Measurements from ENCODE around the gene TPI1.

TPI1 gene

DNA sequence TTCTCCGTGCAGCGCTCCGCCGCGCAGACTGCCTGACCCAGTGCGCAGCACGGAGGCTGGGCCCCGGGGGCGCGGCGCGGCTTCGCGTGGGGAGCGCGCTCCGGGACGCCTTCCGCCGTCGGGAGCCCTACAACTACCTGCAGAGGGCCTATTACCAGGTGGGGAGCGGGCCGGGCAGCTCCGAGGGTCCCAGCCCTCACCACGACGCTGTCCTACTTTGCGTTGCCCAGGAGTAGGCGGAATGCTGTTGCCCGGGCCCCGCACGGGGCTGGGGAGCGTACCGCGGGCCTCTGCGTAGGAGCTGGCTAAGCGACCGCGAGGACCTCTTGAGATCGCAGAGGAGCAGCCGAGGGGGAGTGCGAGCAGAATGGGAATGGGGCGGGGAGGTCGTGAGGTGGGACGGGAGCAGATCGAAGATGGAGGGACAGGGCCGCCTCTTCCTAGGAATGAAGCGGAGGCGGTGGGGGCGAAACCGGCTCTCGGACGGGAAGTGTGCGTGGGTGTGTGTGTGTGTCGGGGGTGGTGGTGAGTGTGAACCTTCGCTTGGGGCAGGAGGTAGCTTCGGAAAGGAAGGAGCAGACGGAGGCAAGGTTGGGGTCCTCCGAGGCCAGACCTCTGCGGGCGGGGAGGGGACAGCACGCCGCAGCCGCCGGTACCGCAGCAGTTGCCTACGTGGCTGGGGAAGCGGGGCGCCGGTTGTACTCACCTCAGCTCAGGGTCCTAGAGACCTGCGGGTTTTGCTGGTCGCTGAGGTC lies 38.4 kb upstream of the TPI1 start:
- peak; percentile 67 for DNase-seq (ENCODE audit: low read depth)

DNA sequence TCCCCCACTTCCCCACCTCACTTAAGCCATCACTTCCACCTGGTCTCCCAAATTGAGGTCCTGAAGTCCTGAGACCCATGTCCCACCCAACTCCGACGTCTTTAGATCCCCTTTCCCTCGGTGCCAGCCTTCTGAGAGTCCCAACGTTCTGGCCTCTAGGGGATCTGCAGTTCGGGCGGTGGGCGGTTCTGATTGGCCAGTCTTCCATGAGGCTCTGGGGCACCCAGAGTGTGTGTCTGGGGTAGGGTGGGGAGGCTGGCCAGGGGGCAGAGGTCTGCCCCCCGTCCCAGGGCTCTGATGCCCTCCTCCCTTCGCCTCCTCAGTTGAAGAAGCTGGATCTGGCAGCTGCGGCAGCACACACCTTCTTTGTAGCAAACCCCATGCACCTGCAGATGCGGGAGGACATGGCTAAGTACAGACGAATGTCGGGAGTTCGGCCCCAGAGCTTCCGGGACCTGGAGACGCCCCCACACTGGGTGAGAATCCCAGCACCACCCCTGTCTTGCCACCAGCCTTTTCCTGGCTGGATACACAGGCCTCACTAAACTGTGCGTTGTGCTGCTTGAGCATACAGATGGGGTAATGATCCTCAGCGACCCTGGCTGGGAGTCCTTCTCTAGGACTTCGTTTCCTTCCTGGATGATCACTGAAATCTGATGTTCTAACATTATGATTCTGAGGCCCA lies 37.7 kb upstream of the TPI1 start:
- DNase-seq (ENCODE audit: low read depth) = peak; percentile 68

DNA sequence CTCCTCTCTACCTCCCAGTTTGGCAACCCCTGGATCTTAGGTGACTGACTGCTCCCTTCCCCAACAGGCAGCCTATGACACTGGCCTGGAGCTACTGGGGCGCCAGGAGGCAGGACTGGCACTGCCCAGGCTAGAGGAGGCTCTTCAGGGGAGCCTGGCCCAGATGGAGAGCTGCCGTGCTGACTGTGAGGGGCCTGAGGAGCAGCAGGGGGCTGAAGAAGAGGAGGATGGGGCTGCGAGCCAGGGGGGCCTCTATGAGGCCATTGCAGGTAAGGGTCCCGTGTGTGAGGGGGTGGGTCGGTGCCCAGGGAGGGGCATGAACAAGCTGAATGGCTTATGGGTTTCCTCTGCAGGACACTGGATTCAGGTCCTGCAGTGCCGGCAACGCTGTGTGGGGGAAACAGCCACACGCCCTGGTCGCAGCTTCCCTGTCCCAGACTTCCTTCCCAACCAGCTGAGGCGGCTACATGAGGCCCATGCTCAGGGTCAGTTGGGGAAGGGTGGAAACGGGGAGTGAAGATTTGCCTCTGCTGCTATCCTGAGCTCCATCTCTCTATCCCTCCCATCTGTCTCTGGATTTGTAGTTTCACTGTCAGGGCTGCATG lies 36.9 kb upstream of the TPI1 start:
- no peak for DNase-seq (ENCODE audit: low read depth)

DNA sequence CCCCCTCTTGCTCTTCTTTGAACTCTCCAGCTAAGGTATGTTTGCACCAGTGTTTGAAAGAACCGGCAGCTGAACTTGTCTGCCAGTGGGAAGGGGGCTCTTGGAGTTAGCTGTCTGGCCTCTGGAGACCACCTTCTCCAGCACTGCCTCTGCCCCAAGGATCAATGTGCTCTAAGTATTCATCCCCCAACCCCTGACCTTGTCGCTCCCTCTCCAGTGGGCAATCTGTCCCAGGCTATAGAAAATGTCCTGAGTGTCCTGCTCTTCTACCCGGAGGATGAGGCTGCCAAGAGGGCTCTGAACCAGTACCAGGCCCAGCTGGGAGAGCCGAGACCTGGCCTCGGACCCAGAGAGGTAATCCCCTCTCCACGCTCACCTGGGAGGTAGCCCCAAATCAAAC lies 36.3 kb upstream of the TPI1 start:
- no peak for DNase-seq (ENCODE audit: low read depth)

DNA sequence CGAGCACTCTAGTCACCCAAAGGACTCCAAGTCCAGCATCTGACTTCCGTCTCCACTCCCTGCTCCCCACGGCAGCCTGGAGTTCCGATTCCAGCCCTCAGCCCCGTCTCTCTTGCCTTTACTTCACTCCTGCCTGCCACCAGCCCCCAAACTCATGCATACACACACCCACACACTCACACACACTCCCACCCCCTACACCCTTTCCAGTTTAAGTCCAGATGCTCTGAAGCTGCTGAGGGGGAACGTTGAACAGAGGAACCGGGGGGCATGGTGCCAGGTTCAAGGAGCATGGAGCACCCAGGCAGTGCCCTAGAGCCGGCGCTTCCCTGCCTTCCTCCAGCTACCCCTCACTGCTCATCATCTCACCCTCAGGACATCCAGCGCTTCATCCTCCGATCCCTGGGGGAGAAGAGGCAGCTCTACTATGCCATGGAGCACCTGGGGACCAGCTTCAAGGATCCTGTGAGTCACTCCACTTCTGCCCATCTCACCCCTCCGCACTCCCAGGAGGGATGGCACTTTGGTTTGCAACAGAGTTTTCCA lies 35.8 kb upstream of the TPI1 start:
- DNase-seq (ENCODE audit: low read depth) = no peak

DNA sequence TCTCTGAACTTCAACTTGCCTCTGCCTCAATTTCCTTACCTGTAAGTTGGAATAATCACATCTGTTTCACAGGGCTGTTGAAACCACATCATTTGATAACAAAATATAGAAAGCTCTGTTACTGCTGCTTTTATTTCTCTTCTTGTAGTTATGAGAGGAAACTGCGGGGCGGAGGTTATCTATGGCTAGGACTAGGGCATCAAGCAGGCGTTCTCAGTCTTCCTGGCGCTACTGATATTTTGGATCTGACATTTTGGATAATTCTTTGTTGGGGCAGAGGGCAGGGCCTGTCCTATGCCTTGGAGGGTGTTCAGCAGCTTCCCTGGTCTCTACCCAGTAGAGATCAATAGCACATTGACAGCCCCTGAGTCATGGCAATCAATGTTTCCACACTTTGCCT lies 35.2 kb upstream of the TPI1 start:
- DNase-seq (ENCODE audit: low read depth) = no peak

DNA sequence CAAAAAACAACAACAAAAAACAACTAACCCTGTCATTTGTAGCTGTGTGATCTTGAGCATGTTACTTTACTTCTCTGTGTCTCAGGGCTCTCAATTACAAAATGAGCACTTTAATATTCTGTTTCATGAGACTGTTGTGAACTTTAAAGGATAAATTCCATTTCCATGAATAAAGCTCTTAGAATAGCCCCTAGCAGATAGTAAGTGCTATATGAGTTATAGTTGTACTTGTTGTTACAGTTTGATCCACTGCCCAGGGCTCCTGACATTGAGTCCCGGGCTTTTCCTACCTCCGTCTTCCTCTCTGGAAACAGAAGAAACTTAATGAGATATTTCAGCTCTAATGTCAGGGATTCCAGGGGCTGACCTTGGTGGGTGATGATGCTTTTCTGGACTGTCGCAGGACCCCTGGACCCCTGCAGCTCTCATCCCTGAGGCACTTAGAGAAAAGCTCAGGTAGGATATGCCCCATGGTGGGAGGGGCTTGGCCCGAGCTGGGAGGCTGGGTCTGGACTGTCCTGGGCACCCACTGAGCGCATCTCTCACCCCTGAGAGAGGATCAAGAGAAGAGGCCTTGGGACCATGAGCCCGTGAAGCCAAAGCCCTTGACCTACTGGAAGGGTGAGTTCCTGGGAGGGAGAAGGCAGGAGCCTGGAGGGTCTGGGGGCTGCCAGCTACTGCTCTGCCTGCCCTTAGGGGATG lies 34.0 kb upstream of the TPI1 start:
- peak; percentile 57 for DNase-seq (ENCODE audit: low read depth)

DNA sequence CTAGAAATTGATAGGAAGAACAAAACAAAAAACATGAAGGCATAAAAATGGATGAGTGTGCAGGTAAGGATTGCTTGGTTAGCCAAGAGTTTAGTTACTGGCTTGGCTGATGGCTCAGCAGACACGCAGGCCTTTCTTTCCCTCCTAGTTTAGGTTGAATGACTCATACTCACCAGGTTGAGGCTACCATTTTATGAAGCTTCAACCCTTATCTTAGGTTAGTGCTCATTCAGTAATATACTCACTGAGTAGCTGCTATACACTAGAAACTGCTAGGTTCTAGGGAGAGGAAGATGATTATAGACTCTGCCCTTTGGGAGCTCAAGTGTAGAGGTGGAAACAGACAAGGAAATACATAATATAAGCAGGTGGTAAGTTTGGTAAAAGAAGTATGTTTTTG lies 33.1 kb upstream of the TPI1 start:
- no peak for DNase-seq (ENCODE audit: low read depth)

DNA sequence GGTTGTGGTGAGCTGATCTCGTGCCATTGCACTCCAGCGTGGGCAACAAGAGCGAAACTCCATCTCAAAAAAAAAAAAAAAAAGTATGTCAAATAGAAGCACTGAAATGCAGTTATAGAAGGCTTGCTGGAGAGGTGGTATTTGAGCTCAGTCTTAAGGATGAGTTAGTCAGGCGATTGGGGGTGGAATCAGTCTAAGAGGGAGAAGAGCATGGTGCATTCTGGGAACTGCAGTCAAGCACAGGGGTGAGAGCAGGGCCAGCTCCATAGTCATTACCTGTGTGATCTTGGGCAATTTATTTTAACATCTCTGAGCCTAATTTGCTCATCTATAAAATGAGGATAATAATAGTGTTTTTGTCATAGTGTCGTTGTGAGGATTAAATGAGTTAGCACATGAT lies 32.5 kb upstream of the TPI1 start:
- DNase-seq (ENCODE audit: low read depth) = no peak

DNA sequence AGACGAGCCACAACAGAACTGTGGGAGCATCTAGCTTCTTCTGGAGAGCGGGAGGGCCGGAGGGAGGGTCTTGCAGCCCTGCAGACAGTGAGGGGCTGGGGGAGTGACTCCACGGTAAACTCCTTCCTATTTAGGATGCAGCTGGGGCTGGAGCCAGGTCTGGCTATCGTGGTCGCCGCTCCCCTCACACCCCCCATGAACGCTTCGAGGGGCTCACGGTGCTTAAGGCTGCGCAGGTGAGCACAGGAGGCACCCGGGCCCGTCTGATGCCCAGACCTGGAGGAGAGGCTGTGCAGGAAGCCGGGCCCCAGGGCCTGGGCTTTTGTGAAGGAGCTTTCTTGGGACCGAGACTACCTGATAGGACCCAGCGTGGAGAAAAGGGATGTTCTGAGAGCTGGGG lies 30.5 kb upstream of the TPI1 start:
- no peak for DNase-seq (ENCODE audit: low read depth)

DNA sequence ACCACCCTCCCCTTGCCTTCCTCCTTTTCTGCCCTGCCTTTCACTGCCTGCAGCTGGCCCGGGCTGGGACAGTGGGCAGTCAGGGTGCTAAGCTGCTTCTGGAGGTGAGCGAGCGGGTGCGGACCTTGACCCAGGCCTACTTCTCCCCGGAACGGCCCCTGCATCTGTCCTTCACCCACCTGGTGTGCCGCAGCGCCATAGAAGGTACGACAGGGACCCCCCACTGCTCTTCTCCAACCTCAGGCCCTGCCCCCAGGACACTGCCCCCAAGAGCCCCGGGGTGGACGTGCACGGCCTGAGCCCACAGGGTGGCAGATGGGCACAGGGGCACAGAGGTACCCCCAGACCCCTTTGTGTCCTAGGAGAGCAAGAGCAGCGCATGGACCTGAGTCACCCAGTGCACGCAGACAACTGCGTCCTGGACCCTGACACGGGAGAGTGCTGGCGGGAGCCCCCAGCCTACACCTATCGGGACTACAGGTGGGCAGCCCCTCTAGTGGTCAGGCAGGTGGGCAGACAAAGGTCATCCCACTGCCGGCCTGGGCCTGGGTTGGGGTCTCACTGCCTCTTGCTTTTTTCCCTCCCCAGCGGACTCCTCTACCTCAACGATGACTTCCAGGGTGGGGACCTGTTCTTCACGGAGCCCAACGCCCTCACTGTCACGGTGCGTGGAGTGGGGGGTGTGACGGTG lies 29.8 kb upstream of the TPI1 start:
- no peak for DNase-seq (ENCODE audit: low read depth)

DNA sequence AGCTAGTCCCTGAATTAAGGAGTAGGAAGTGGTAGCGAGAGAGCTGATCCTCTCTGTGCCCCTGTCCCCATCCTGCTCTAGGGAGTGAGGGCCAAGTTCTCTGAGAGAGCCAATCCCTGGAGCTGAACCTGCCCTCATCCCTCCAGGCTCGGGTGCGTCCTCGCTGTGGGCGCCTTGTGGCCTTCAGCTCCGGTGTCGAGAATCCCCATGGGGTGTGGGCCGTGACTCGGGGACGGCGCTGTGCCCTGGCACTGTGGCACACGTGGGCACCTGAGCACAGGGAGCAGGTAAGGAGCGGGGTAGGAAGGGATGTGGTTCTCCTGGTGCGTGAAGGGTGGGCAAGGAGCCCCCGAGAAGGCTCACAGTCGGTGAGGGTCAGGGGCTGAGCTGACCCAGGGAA lies 28.5 kb upstream of the TPI1 start:
- no peak for DNase-seq (ENCODE audit: low read depth)

DNA sequence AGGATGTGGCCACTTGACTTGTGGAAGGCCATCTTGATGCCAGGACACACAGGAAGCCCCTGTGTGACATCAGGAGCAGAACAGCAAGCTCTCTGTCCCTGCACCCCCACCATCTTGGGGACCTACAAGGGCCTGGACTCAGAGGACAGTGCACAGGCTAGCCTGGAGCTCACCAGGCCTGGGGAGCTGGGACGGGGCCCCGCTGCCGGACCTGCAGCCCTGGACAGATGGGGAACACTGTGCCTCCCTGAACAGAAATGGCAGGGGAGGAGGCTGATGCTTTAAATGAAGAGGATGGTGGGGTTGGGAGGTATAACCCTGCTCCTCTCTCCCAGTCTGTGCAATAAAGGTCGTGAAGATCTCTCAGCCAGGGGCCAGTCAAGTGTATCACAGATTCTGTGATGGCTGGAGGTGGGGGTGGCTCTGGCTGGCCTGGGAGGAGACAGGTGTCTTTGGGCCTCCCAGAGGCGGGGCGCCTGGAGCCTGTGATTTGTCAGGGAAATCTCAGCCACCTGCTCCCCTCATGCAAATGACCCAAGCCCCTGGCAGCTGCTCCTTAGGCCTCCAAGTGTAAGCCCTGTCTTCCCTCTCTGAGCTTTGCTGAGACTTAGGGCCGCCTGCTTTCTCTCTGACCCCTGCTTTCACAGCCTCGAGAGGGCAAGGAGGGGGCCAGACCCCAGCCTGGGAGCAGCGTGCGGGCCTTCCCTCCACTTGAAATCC lies 27.7 kb upstream of the TPI1 start:
- no peak for DNase-seq (ENCODE audit: low read depth)

DNA sequence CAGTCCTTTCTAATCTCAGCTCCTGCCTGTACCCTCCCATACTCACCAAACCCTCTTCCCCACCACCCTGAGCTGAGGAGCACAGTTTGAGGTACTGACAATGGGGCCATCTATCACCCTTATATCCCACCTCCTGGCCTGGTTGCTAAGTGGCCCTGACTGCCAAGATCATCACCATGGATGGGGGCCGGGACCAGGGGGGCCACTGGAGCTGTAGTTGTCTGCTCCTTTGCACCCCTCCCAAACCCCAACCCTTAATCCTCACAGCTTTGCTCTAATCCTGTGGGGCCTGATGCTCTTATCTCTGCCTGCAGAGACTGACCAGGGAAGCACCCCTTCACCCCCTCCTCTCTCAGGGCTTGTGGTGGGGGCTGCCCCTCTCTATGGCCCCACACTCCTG lies 27.0 kb upstream of the TPI1 start:
- DNase-seq (ENCODE audit: low read depth) = no peak

DNA sequence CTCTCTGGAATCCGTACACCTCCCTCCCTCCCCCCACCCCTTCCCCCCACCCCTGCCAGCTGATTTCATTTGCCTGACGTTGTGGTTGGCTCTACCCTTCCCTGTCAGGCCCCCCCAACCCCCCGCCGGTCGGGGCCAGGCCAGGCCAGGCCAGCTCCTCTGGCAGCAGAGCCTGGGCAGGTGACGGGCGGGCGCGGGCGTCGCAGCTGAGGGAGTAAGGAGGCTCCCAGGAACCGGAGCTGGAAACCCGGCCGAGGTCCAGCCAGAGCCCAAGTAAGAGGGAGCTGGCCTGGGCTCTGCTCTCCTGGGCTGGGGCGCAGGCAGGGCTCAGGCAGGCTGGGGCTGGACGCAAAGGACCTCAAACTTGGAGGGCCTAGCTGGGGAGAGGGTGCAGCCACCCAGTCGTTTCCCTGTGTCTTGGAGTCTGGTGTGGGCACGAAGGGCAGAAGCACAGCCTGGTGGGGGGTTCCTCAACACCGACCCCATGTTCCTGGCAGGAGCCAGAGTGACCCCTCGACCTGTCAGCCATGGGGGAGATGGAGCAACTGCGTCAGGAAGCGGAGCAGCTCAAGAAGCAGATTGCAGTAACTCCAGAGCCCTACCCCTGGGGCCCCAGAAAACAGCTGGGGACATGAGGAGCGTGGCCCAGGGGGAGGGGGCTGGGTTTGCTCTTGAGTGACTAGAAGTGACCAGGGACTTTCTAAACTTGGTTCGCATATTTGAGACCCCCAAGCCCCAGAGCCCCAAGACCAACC lies 26.4 kb upstream of the TPI1 start, which contains the start of gene GNB3:
TSS of gene GNB3 (plus strand) at position 165 of the 755 bp plus-strand sequence. CDS start at position 528, 363 bp downstream.
- no peak for DNase-seq (ENCODE audit: low read depth)

DNA sequence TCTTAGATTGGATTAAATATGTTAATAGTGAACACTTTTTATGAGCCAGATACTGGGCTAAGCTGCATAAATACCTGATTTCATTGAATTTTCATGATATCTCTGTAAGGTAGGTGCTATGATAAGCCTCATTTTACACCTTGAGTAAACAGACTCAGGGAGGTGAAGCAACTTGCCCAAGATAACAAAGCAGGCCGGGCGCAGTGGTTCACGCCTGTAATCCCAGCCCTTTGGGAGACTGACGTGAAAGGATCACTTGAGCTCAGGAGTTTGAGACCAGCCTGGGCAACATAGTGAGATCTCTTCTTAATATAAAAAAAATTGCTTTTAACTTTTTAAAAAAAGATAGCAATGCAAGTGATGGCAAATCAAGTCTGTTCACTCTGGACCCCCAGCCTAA lies 25.3 kb upstream of the TPI1 start:
- no peak for DNase-seq (ENCODE audit: low read depth)

DNA sequence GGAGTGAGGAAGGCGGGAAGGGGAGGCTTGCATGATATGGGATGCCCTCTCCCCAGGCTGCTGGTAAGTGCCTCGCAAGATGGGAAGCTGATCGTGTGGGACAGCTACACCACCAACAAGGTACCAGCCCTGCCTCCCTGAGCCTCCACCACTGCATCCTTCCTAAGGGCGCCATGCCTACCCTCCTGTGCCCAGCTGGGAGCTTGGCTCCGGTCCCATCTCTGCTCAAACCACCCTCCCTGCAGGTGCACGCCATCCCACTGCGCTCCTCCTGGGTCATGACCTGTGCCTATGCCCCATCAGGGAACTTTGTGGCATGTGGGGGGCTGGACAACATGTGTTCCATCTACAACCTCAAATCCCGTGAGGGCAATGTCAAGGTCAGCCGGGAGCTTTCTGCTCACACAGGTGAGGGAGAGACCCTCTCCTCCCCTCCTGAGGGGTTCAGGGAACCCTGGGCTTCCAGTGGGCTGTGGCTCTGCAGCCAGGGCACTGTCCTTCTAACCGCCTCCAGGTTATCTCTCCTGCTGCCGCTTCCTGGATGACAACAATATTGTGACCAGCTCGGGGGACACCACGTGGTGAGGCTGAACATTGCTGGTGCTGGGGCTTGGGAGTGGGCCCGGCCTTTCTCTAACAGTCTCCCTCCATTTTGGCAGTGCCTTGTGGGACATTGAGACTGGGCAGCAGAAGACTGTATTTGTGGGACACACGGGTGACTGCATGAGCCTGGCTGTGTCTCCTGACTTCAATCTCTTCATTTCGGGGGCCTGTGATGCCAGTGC lies 24.0 kb upstream of the TPI1 start:
- DNase-seq (ENCODE audit: low read depth) = no peak

DNA sequence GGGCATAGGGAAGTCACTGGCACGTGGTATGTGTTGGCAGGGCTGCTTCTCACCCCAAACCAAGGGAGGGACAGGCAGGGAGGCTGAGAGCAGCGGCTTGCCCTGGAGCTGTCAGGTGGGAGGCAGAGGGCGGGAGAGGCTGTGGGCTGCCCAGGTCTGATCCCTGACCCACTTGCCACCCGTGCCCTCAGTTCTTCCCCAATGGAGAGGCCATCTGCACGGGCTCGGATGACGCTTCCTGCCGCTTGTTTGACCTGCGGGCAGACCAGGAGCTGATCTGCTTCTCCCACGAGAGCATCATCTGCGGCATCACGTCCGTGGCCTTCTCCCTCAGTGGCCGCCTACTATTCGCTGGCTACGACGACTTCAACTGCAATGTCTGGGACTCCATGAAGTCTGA lies 21.9 kb upstream of the TPI1 start:
- DNase-seq (ENCODE audit: low read depth) = no peak

DNA sequence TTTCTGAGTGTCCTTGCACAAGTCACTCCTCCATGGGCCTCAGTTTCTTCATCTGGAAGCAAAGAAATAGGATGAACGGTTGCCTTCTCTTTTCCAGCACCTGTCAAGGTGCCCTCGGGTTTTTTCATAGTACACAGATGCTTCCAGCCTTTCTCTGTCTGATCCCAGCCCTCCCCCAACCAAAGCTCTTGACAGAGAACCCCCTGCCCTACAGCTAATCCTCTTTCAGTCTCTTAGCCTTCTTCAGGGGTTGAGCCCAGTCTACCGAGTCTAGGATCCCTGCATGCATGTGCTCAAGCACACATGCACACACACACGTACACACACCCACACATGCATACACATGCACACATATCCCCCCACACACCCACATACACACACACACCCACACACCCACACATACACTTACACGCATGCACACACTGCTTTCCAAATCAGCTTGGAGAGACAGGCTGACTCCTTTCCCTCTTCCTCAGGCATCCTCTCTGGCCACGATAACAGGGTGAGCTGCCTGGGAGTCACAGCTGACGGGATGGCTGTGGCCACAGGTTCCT lies 20.9 kb upstream of the TPI1 start:
- no peak for DNase-seq (ENCODE audit: low read depth)

Data from EH (cell line).